ENCODE results near the gene FGD3.

DNA sequence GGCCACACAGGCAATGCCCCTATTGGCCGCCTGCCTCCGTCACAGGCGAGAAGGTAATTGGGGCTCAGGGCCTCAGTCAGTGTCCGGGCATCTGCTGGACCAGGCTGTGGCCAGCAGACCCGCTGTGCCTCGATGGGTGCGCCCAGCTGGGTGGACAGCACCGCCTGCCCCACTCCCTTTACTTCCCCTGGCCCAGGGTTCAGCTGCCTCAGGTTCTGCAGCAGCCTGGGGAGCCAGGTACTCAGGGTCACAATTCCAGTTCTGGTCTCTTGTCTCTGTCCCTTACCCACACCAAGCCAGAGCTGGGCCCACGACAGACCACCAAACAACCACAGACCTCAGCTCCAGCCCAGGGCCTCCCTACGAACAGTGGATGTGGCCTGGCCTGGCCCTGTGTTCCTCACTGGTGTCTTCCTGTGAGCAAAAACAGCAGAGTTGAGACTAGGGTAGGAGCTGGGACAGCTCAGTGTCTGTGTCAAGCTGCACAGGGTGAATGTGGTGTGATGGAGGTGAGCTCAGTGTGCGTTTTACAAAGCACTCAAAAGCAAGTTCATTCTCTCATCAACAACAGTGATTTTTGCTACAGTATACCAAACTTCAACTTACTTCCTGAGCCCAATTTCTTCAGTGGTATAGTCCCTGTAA lies 77.8 kb downstream of the FGD3 start:
- TF ChIP-seq POLR2AphosphoS5 (IDR thresholded peaks at IDR 0.05; ENCODE audit: low read depth, low read length) (no peak), POLR2A (IDR thresholded peaks at IDR 0.05; ENCODE audit: low read depth, low read length) (no peak), TAF1 (IDR thresholded peaks at IDR 0.05; ENCODE audit: borderline replicate concordance, low read depth, low read length) (no peak)
